Activated CD4-positive, alpha-beta T cell treated with anti-CD3 and anti-CD28 coated beads for 1 hour (primary cell): ENCODE measurements around the gene KLF18.
"Not testable (repeated sequence)": the region's sequence is repeated elsewhere in the genome, so short reads cannot be mapped to it uniquely, and the experiment has no call there.

Experiments
- DNase-seq: peaks from one replicate; pipeline ENCODE4 v3.0.0-alpha.2; 2020

The KLF18 gene

GRCh38 chr1:44119525-44119924, 21.9 kb downstream of the KLF18 start:
- no peak for DNase-seq

- DNase-seq, result no peak
Observed at GRCh38 chr1:44118682-44119081, 22.7 kb downstream of the KLF18 start, which contains the start of gene KLF17. TSS of gene KLF17 (plus strand) at chr1:44118821. CDS start at chr1:44118908, 87 bp downstream.

GRCh38 chr1:44117272-44117671, 24.2 kb downstream of the KLF18 start:
- DNase-seq, result not testable (repeated sequence)

GRCh38 chr1:44114098-44114497, 27.3 kb downstream of the KLF18 start:
- DNase-seq, result no peak

- DNase-seq, result no peak
Observed at GRCh38 chr1:44113095-44113609, 28.3 kb downstream of the KLF18 start.

GRCh38 chr1:44112486-44112885, 28.9 kb downstream of the KLF18 start:
- no peak for DNase-seq

- DNase-seq, result no peak
Observed at GRCh38 chr1:44111861-44112260, 29.6 kb downstream of the KLF18 start.

GRCh38 chr1:44110916-44111315, 30.5 kb downstream of the KLF18 start:
- no peak for DNase-seq

- DNase-seq, result no peak
Observed at GRCh38 chr1:44108971-44109370, 32.5 kb downstream of the KLF18 start.

- DNase-seq, result no peak
Observed at GRCh38 chr1:44108241-44108640, 33.2 kb downstream of the KLF18 start.

GRCh38 chr1:44105810-44106209, 35.6 kb downstream of the KLF18 start:
- no peak for DNase-seq

GRCh38 chr1:44103270-44104131, 37.9 kb downstream of the KLF18 start:
- DNase-seq, result no peak

- DNase-seq, result no peak
Observed at GRCh38 chr1:44101328-44101727, 40.1 kb downstream of the KLF18 start.

- no peak for DNase-seq
Observed at GRCh38 chr1:44100183-44100868, 41.1 kb downstream of the KLF18 start.

GRCh38 chr1:44094047-44094446, 47.4 kb downstream of the KLF18 start:
- no peak for DNase-seq

GRCh38 chr1:44090429-44091252, 50.8 kb downstream of the KLF18 start:
- no peak for DNase-seq

GRCh38 chr1:44089371-44090048, 51.9 kb downstream of the KLF18 start:
- DNase-seq, result no peak
